ENCODE data around the gene KATNB1.

The KATNB1 gene, protein sequence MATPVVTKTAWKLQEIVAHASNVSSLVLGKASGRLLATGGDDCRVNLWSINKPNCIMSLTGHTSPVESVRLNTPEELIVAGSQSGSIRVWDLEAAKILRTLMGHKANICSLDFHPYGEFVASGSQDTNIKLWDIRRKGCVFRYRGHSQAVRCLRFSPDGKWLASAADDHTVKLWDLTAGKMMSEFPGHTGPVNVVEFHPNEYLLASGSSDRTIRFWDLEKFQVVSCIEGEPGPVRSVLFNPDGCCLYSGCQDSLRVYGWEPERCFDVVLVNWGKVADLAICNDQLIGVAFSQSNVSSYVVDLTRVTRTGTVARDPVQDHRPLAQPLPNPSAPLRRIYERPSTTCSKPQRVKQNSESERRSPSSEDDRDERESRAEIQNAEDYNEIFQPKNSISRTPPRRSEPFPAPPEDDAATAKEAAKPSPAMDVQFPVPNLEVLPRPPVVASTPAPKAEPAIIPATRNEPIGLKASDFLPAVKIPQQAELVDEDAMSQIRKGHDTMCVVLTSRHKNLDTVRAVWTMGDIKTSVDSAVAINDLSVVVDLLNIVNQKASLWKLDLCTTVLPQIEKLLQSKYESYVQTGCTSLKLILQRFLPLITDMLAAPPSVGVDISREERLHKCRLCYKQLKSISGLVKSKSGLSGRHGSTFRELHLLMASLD

DNA sequence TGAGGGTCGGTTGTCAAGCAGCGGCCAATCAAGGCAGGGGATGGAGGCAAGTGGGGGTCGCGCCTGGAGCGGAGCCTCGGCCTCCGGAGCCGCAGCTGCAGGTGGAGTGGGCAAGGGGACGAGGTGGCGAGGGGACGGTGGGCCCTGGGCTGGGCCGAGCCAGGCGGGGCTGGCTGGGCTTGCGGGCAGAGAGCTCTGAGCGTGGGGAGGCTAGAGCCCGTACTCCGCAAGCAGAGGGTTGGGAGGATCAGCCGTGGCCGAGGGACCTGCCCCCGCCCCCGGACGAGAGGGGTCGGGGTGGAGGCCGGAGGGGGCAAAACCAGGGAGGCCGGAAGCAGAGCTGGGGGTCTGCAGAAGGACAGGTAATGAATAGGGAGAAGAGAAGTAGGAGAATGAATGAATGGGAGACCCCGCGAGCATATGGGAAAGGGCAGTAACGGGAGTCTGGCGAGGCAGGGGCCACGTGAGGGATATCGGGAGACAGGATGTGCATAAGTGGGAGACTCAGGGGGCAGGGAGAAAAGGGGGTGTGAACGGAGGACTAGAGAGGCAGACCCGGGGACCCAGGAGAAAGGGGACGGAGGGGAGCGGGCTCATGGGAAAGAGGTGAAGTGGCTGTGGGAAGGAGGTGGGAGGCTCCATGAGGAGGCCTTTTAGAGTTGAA lies at the start of gene KATNB1:
TSS of gene KATNB1 (plus strand) at position 16 of the 664 bp plus-strand sequence. CDS start 1,474 bp downstream, outside the sequence.
- no peak for DNase-seq (ENCODE audit: low spot score)

DNA sequence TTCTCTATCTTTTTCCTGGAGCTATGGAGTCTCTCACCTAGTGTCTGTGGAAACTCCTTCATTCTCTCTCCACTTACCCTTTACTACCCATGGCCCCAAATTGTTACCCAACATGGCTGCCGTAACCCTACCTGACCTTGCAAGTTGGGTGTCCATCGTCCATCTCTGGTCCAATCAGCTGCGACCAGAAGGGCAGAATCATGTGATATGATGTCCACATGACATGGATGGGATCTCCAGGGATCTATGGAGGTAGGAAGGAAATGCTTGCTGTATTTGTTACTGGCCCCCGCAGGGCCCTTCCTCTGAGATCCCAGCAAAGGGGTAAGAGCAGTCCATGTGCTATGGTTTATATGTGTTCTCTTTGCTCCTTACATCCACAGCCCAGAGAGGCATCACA lies 49.0 kb upstream of the KATNB1 start:
- DNase-seq (ENCODE audit: low spot score): no peak

DNA sequence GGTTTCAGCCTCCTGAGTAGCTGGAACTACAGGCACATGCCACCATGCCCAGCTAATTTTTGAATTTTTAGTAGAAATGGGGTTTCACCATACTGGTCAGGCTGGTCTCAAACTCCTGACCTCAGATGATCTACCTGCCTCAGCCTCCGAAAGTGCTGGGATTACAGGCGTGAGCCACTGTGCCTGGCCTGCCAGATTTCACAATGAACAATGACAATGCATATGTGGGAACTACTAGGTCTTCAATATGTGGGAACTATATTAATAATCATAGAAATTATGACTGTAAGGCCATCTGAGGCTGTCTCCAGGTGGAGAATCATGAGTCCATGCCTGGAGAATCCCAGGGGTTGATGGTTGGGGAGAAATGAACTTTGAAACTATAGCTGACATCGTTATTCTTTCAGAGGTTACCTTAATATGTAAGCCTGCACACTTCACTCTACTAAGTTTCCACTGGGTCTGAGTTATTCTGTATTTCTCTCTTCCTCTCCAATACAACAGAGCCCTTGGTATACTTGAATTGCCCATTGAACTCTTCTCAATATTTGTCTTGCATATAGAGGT lies 48.1 kb upstream of the KATNB1 start:
- DNase-seq (ENCODE audit: low spot score): no peak

DNA sequence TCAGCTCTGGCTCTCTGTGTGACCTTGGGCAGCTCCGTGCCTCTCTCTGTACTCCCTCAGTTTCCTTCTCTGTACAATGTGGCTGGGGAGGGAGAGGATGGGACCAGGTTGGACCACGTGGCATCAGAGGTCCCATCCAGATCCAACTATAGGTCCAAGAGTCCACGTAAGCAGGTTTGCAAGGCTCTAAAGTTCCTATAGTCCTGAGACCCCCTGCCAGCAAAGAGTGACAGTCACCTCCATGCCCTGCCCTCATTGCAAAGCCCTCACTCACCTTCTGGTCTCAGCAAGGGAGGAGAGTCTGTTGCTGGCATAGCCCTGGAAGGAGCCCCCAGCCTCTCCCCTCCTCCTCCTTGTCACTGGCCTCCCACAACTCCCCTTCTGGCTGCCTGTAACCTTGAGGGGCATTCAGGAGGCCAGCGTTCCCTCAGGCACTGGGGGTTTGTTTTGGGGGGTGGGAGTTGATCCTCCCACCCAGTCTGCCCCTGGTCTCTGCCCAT lies 47.0 kb upstream of the KATNB1 start:
- no peak for DNase-seq (ENCODE audit: low spot score)

DNA sequence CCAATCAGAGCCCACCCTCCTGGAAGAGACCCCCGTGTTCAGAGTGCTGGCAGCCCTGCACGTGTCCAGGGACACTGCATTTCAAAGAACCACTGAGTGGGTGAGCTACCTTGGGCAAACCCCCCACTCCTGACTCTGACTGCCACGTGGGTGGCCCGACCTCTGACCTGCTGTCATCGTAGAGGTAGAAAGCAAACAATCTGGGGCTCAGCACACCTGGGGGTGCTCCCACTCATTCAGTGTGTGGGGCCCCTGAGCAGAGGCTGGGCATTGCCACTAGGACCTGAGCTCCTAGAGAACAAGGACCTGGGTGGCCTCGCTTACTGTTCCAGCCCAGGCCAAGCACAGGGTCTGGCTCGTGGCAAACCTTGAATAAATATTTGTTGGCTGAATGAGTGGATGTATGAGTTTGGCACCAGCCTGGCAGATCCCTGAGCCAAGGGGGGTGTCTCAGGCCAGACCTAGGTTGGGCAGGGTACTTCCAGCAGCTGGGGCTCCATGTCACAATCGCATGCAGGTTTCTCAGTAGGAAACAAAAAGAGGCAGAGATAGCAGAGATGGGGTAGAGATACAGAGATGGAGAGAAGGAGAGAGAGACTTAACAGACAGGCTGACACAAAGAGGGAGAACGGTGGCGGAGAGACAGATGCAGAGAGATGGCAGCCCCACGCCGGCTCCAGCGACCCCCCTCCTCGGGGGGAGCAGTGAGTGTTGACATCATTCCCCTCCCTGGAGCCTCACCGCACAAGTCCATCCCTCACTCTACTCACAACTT lies 46.4 kb upstream of the KATNB1 start:
- DNase-seq (ENCODE audit: low spot score): no peak

DNA sequence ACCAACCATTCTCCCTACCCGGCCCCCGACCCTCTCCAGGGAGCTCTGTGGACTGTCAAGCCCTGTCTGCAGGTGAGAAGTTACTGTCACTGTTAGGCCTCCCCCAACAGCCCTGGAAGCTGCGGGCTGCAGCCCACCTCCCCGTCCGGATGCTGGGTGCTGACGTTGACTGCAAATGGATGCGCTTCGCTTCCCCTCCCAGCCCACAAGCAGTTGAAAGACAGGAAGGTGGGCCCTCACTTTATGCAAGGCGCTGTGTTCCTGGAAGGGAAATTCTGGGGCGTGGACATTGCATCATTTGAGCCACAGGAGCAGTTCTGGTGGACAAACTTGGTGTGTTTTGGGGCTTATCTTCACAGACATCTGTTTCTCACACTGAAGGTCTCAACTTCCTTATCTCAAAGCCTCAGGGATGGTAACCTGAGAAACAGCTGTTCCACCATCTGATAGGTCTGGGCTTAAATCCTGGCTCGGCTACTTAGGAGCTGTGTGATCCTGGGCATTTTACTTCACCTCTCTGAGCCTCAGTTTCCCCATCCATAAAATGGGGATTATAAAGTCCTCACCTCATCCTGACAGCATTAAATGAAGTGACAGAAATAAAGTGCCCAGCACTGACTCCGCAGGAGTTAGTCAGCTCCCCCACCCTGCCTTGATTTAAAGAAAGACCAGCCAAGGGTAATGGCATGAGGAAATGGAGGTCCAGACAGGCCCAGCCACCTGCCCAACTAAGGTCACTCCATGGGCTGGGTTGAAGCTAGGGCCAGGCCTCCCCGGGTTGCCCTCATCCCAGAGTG lies 45.6 kb upstream of the KATNB1 start:
- no peak for DNase-seq (ENCODE audit: low spot score)

DNA sequence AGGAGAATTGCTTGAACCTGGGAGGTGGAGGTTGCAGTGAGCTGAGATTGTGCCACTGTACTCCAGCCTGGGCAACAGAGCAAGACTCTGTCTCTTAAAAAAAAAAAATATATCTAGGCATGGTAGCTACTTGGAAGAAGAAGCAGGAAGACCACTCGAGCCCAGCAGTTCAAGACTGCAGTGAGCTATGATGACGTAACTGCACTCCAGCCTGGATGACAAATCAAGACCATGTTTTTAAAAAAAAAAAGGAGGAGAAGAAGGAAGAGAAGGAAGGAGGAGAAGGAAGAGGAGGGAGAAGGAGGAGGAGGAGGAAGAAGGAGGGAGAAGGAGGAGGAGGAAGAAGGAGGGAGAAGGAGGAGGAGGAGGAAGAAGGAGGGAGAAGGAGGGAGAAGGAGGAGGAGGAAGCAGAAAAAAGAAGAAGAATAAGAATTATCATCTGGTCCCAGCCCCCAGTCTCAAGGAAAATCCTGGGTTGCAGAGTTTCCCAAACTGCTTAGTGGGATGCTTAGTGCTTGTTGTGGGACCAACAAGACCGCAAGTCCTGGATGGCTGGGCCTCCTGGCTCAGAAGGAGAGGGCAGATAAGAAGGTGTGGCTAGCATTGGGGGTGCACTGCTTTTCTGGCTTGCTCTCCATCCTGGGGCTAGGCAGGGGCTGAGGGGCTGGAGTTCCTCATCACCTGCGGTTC lies 44.6 kb upstream of the KATNB1 start:
- DNase-seq (ENCODE audit: low spot score): no peak

DNA sequence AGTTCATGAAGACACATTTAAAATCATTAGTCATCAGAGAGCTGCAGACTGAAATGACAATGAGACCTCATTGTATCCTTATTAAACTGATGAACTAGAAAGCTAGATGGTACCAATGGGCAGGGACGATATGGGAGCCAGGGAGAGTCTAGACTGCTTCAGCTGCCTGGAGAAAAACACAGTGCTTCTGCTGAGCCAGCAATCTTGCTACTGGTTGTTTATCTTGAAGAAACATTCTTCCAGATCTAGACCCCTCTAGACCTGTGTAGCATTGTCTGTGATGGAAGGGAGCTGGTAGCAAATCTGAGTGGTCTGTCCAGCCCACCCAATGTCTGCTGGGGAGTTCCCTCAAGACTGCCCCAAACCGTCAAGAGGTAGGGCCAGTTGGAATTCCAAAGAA lies 42.9 kb upstream of the KATNB1 start:
- no peak for DNase-seq (ENCODE audit: low spot score)

DNA sequence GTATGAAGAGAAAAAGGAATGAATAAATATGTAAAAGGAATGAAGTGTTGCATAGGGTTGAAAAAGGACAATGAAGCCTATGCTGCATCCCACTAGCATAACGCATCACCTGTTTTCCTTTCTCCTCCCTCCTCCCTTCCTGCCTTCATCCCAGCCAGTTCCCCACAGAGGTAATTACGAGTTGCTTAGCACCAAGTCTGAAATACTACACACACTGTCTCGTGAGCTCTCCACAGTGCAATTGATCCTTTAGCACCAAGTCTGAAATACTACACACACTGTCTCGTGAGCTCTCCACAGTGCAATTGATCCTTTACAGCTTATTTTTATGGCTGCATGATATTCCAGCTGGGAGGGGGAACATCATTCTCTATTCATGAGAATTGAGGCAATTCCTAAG lies 42.0 kb upstream of the KATNB1 start:
- DNase-seq (ENCODE audit: low spot score): no peak

DNA sequence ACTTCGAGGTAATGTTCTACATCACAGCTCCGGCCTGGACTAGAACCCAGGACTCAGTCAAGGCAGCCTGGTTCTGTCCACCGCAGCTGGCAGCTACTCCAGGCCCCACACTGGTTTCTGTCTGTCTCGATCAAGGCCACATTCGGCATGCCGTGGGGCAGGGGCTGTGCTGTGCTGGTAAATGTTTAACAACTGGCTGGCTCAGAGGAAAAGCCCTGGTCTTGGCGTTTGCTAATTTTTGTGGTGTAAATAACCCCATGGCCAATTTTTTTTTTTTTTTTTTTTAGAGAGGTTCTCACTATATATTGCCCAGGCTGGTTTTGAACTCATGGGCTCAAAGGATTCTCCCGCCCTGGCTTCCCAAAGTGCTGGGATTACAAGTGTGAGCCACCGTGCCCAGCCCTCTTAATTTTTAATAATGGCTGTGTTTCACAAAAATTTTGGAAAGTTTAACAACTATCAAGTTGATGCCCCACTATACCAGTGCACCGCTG lies 41.3 kb upstream of the KATNB1 start:
- DNase-seq (ENCODE audit: low spot score): no peak

DNA sequence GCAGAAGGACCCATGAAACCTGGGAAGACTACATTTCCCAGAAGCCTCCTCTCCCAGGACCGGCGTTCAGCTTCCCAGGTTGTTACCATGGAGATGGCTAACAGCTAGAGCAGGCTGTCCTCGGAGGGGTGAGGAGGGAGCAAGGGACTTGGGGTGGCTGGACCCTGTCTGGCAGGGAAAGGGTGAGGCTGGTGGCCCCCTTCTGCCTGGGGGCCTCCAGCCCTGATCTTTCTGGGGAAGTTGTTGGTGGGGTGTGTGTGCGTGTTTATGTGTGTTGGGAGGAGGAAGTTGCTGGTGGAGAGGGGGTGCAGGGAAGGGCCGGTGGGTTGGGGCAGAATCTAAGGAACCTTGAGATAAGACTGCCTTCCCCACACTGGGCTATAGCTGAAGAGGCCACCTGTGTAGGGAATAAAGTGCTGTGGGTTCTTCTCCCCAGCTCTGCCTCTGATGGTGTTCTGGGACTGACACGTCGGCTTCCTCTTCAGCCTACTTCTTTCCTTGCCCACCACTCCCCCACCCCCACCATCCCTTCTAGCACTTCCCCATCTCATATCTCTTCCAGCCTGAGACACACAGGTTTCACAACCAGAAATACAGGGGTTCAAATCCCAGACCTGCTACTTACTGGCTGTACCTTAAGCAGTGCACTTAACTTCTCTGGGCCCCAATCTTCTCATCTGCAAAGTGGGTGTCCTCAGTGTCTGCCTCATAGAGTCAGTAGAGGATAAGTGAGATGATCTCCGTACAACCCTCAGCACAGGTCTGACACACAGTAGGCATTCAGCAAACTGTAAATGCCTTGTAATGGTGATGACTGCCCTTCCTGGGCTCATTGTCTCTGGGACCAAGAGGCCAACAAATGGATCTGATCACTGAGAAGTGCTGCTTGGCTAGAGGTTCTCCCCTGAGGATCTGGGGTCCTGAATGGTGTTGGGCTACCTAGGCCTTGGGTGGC lies 40.6 kb upstream of the KATNB1 start, which contains the start of gene DRC7:
TSS of gene DRC7 (plus strand) at position 82 of the 955 bp plus-strand sequence. CDS start 3,144 bp downstream, outside the sequence.
- DNase-seq (ENCODE audit: low spot score): peak; percentile 42

DNA sequence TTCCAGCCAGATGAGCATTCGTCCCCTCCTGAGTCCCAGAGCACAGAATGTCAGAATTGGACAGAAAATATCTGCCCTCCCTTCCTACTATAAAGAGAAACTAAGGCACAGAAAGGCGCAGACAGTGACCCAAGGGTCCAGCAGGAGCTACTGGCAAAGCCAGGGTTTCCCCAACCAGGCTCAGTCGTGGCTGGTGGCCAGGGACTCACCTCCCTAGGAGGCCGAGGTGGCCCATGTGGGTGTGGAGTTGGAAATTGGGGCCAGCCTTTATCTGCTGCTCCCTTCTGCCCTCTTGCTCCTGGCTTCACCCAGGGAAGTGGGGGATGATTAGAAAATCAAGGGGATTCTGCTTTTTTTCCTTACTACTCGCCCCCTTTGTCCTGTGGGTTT lies 39.9 kb upstream of the KATNB1 start:
- DNase-seq (ENCODE audit: low spot score): no peak

DNA sequence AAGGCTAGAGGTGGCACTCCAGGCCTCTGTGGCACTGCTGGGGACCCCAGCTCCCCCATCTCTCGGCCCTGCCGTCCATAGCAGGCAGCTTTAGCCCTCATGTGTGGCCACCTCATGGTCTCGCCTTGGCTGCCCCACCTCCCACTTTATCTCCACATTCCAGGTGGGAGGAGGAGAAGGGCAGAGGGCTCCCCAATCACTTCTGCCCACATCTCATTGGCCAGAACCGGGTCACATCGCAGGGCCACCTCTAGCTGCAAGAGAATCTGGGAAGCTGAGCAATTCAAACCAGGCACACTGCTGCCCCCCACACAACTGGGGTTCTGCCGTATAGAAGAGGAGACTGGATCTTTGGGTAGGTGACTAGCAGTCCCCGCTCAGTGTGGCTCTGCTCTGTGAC lies 39.3 kb upstream of the KATNB1 start:
- DNase-seq (ENCODE audit: low spot score): no peak

DNA sequence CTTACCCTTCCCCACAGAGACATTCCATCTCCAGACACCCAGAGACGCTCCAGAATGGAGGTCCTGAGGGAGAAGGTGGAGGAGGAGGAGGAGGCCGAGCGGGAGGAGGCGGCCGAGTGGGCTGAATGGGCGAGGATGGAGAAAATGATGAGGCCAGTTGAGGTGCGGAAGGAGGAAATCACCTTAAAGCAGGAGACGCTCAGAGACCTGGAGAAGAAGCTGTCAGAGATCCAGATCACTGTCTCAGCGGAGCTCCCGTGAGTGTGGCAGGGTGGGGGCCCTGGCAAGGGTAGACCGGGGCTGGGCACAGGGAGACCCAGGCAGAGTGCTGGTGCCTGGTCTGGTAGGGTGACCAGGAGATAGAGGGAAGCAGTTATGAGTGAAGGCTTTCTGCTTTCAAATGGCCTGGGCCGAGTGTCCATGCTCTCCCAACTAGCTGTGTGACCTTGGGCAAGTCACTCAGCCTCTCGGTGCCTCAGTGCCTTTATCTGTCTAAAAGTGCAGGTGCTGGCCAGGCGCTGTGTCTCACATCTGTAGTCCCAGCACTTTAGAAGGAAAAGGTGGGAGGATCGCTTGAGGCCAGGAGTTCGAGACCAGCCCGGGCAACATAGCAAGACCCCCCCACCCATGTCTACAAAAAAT lies 37.6 kb upstream of the KATNB1 start:
- no peak for DNase-seq (ENCODE audit: low spot score)

DNA sequence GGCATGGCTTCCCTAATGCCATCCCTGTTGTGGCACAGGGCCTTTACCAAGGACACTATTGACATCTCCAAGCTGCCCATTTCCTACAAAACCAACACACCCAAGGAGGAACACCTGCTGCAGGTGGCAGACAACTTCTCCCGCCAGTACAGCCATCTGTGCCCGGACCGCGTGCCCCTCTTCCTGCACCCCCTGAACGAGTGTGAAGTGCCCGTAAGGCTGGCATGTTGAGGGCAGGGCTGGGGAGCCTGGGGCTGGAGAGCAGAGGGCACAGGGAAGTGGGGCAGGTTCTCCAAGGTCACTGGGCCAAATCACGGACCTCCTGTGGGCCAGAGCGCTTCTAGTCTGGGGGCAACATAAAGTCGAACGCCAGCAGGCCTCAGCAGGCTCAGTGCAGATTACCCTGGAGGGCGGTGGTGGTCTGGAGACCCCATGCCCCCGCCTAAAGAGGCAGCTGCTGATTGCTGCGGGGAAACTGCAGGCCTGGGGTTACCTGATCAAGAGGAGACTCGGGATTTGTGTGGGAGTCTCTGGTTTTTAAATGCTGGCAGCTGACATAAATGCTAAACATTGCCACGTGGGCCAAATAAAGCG lies 36.7 kb upstream of the KATNB1 start:
- DNase-seq (ENCODE audit: low spot score): no peak

DNA sequence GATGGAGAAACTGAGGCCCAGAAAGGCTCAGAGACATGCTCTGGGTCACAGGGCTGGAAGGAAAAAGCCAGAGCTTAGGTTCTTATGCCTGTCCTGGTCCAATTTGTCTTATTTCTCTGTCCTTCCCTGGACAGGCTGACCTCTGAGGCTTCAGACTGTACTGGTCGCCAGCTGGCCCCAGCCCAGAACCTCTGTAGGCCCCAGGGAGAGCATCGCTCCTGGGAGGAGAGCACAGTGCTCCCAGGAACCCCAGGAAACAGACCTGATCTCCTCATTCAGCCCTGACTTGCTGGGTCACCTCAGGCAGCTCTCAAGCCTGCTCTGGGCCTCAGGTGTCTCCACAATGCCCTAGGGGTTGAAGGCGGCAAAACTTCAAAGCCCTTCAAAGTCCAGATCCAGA lies 36.1 kb upstream of the KATNB1 start:
- no peak for DNase-seq (ENCODE audit: low spot score)

DNA sequence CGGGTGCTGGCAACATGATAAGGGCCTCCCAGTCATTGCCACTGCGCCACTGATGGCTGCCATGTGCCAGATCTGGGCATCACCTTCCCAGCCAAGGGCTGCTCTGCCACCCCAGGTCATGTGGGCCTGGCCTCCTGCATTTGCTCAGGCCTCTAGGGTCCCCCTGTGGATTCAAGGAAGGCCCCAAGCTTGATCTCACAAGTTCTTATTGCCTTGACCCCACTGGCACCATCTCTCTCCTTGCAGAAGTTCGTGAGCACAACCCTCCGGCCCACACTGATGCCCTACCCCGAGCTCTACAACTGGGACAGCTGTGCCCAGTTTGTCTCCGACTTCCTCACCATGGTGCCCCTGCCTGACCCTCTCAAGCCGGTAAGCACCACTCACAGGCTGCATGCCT lies 35.7 kb upstream of the KATNB1 start:
- DNase-seq (ENCODE audit: low spot score): no peak
